Gastroesophageal sphincter (tissue), 4 donors: ENCODE measurements around the gene FNDC4. TPM values are rescaled to one million over a fixed set of nuclear protein-coding genes. Genes with fewer than 3 reads are reported as not detected.

Experiments
- ATAC-seq: fragments of 150-250 bp; one replicate; pipeline ENCODE4 v1.9.1; 2016; ENCODE audit warnings: mild to moderate bottlenecking, moderate library complexity
- H3K27ac ChIP-seq, 4 donors: fragments of 200-600 bp; sonication (generic) in 3 of 4; 1 replicate in 3 of 4; 2 replicates in 1 of 4; pipeline ENCODE4 v1.5.1; 2016 to 2019
- H3K27me3 ChIP-seq: fragments of 200-600 bp; sonication (generic); one replicate; pipeline ENCODE4 v1.5.1; 2019
- H3K36me3 ChIP-seq, 2 donors: fragments of 200-600 bp; sonication (generic); one replicate each; pipeline ENCODE4 v1.5.1; 2019; ENCODE audit warnings: control low read depth in 1 of 2
- H3K4me1 ChIP-seq, 3 donors: fragments of 200-600 bp; sonication (generic); 1 replicate in 2 of 3; 2 replicates in 1 of 3; pipeline ENCODE4 v1.5.1; 2016 to 2019; ENCODE audit warnings: control low read depth in 2 of 3
- H3K4me3 ChIP-seq, 2 donors: fragments of 200-600 bp; sonication (generic); one replicate each; pipeline ENCODE4 v1.5.1; 2019; ENCODE audit warnings: mild to moderate bottlenecking in 1 of 2, moderate library complexity in 1 of 2
- H3K9me3 ChIP-seq, 3 donors: fragments of 200-600 bp; sonication (generic); one replicate each; pipeline ENCODE4 v1.5.1; 2017 to 2019; ENCODE audit warnings: control low read depth in 2 of 3
- EP300 ChIP-seq: sonication (generic); formaldehyde crosslinking; IDR thresholded peaks from one replicate; pipeline ENCODE4 v1.6.1; 2017; ENCODE audit warnings: antibody characterized with exemption, mild to moderate bottlenecking
- POLR2A ChIP-seq, 2 donors: fragments of 450-650 bp; IDR thresholded peaks; one replicate each; pipeline ENCODE4 v1.6.1; 2017; ENCODE audit warnings: antibody characterized with exemption in 2 of 2, mild to moderate bottlenecking in 2 of 2, moderate library complexity in 1 of 2
- POLR2AphosphoS5 ChIP-seq: sonication (generic); formaldehyde crosslinking; IDR thresholded peaks from one replicate; pipeline ENCODE4 v1.6.1; 2017; ENCODE audit warnings: antibody characterized with exemption
- WGBS, 2 donors: methylation state at CpG; one replicate each; pipeline ENCODE4 v1.1.5; 2018; ENCODE audit warnings: low coverage in 1 of 2; 5-methylcytosine and 5-hydroxymethylcytosine counted together
- total RNA-seq, 4 donors: library from RNA; depleted of rRNA; stranded (reverse); fragments of >200 nt; gene quantifications; one replicate each; pipeline ENCODE4 v1.1.0, GENCODE V29; 2016
- TF ChIP-seq, protein P1 (sequence below), 4 experiments: fragments of 200-600 bp in 2 of 4; fragments of 450-650 bp in 2 of 4; sonication (generic) in 1 of 4; IDR thresholded peaks; one replicate each; pipeline ENCODE4 v1.5.1; 2017 to 2019; ENCODE audit warnings: antibody characterized with exemption in 4 of 4, mild to moderate bottlenecking in 2 of 4, moderate library complexity in 2 of 4

The FNDC4 gene
- total RNA-seq, 4 donors from 2014 or later = 7.0 to 11.7 (median 9.9) TPM

DNA sequence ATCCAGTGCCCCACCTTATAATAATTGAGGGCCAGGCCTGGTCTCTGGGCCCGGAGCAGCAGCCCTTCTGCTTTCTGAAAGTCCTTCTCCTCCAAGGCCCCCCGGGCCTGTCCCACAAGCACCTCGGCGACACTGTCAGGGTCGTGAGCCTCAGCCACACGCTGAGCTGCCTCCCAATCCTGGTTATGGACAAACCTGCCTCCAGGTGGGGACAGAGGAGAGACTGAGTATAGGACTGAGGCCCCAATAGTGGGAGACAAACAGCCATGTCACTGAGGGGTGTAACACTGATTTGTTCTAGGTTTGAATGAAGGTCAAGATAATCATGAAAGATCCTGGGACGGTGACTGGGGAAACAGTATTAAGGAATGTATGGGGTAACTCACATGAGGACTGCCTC lies 41.0 kb downstream of the FNDC4 start:
- TF ChIP-seq, protein P1, sequence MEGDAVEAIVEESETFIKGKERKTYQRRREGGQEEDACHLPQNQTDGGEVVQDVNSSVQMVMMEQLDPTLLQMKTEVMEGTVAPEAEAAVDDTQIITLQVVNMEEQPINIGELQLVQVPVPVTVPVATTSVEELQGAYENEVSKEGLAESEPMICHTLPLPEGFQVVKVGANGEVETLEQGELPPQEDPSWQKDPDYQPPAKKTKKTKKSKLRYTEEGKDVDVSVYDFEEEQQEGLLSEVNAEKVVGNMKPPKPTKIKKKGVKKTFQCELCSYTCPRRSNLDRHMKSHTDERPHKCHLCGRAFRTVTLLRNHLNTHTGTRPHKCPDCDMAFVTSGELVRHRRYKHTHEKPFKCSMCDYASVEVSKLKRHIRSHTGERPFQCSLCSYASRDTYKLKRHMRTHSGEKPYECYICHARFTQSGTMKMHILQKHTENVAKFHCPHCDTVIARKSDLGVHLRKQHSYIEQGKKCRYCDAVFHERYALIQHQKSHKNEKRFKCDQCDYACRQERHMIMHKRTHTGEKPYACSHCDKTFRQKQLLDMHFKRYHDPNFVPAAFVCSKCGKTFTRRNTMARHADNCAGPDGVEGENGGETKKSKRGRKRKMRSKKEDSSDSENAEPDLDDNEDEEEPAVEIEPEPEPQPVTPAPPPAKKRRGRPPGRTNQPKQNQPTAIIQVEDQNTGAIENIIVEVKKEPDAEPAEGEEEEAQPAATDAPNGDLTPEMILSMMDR (IDR thresholded peaks at IDR 0.05) = no peak
- TF ChIP-seq POLR2A (IDR thresholded peaks at IDR 0.05) = no peak
- no peak for TF ChIP-seq POLR2AphosphoS5
- TF ChIP-seq EP300 = no peak
- Histone ChIP-seq H3K36me3 (peaks cover 0 to 98% of the 10 kb centered on the region in 2 donors), H3K9me3 (no peaks in the 10 kb centered on the region), H3K27ac (no peak overlapping the region), H3K4me1 (no peaks in the 10 kb centered on the region), H3K4me3 (no peak overlapping the region), H3K27me3 (no peaks in the 10 kb centered on the region)
- ATAC-seq = no peak
- 80 to 100% methylated on average over 1 to 4 of the region's 7 CpGs for WGBS, 2 donors

DNA sequence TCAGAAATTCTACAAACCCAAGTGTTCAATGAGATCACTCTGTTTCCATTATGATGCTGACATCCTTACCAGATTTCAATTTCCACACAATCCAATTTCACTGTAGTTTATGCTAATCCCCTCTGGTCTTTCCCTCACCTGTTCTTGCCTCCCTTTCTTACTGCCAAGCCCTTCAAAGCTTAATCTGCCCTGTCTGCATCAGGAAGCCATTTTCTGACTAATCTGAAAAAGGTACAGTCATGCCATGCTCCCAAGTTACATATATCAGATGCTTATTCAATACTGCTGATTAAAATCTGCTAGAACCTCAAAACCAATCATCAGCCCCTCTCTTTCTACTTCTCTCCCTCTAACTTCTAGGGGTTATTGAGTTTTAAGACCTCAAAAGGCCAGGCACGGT lies 43.9 kb downstream of the FNDC4 start:
- Histone ChIP-seq H3K9me3 (no peaks in the 10 kb centered on the region), H3K36me3 (peaks cover 0 to 95% of the 10 kb centered on the region in 2 donors), H3K27ac (no peak overlapping the region), H3K27me3 (no peaks in the 10 kb centered on the region), H3K4me3 (no peak overlapping the region), H3K4me1 (no peaks in the 10 kb centered on the region)
- TF ChIP-seq EP300 = no peak
- no peak for TF ChIP-seq POLR2AphosphoS5
- TF ChIP-seq, protein P1 (IDR thresholded peaks at IDR 0.05) = no peak
- no peak for TF ChIP-seq POLR2A (IDR thresholded peaks at IDR 0.05)
- no peak for ATAC-seq
- no CpG with 5 or more reads among the region's 1 CpG for WGBS, 2 donors

- Histone ChIP-seq H3K4me1 (no peaks in the 10 kb centered on the region), H3K9me3 (no peaks in the 10 kb centered on the region), H3K27me3 (no peaks in the 10 kb centered on the region), H3K36me3 (peaks cover 0 to 90% of the 10 kb centered on the region in 2 donors), H3K27ac (no peak overlapping the region), H3K4me3 (no peak overlapping the region)
- TF ChIP-seq POLR2A (IDR thresholded peaks at IDR 0.05) (no peak), POLR2AphosphoS5 (no peak), EP300 (no peak)
- TF ChIP-seq, protein P1 (IDR thresholded peaks at IDR 0.05) = no peak
- 75% methylated on average over 3 of the region's 3 CpGs; no CpG with 5 or more reads in 1 of the 2 donors for WGBS, 2 donors
- ATAC-seq = no peak
Observed at GRCh38 chr2:27448381-27448780, 46.6 kb downstream of the FNDC4 start.

GRCh38 chr2:27446057-27446456 lies 48.9 kb downstream of the FNDC4 start:
- peaks cover 0 to 15% (median 3%) of the 10 kb centered on the region in 3 donors for H3K4me1 ChIP-seq
- no peaks in the 10 kb centered on the region for H3K27me3 ChIP-seq
- H3K36me3 ChIP-seq = peaks cover 0 to 80% of the 10 kb centered on the region in 2 donors
- 82 to 90% methylated on average over 3 of the region's 3 CpGs for WGBS, 2 donors
- TF ChIP-seq, protein P1 (IDR thresholded peaks at IDR 0.05) = no peak
- TF ChIP-seq POLR2A (IDR thresholded peaks at IDR 0.05) (no peak), POLR2AphosphoS5 (no peak), EP300 (no peak)
- no peaks in the 10 kb centered on the region for H3K9me3 ChIP-seq
- no peak overlapping the region for H3K27ac ChIP-seq
- H3K4me3 ChIP-seq = no peak overlapping the region
- ATAC-seq = no peak

GRCh38 chr2:27445615-27446014 lies 49.4 kb downstream of the FNDC4 start:
- no peak for ATAC-seq
- H3K4me1 ChIP-seq = peaks cover 0 to 15% (median 3%) of the 10 kb centered on the region in 3 donors
- no peak overlapping the region for H3K27ac ChIP-seq
- H3K27me3 ChIP-seq = no peaks in the 10 kb centered on the region
- no peak overlapping the region for H3K4me3 ChIP-seq
- no peaks in the 10 kb centered on the region for H3K9me3 ChIP-seq
- TF ChIP-seq EP300 (no peak), POLR2AphosphoS5 (no peak), POLR2A (IDR thresholded peaks at IDR 0.05) (no peak)
- TF ChIP-seq, protein P1 (IDR thresholded peaks at IDR 0.05) = no peak
- WGBS, 2 donors = 87 to 100% methylated on average over 1 to 8 of the region's 8 CpGs
- H3K36me3 ChIP-seq = peaks cover 0 to 82% of the 10 kb centered on the region in 2 donors
